Cardiac muscle cell (in vitro differentiated cells and primary cell): ENCODE data around the gene LGALS9. TPM values are rescaled to one million over a fixed set of nuclear protein-coding genes. Genes with fewer than 3 reads are reported as not detected.
"Not testable (repeated sequence)": the region's sequence is repeated elsewhere in the genome, so short reads cannot be mapped to it uniquely, and the experiment has no call there.

Experiments used
- DNase-seq, 2 donors: peaks; one replicate each; pipeline versions ENCODE4 v3.0.0 to v3.0.0-alpha.2; 2010 to 2017; ENCODE audit warnings: low read depth in 1 of 2, low spot score in 1 of 2
- H3K27ac ChIP-seq: fragments of 200-600 bp; sonication (generic); 2 replicates; pipeline ENCODE4 v1.5.1; 2016
- H3K27me3 ChIP-seq: fragments of 200-600 bp; sonication (generic); 2 replicates; pipeline ENCODE4 v1.6.0; 2016; ENCODE audit warnings: control low read depth
- H3K36me3 ChIP-seq: fragments of 200-600 bp; sonication (generic); 2 replicates; pipeline ENCODE4 v1.5.1; 2016; ENCODE audit warnings: control low read depth
- H3K4me1 ChIP-seq: fragments of 200-600 bp; sonication (generic); 2 replicates; pipeline ENCODE4 v1.8.1; 2017; ENCODE audit warnings: low read depth, mild to moderate bottlenecking, mixed run types
- H3K4me3 ChIP-seq: fragments of 200-600 bp; sonication (generic); 2 replicates; pipeline ENCODE4 v1.5.1; 2016; ENCODE audit warnings: mild to moderate bottlenecking
- H3K9me3 ChIP-seq: fragments of 200-600 bp; sonication (generic); 2 replicates; pipeline ENCODE4 v1.5.1; 2017; ENCODE audit warnings: low read depth, mild to moderate bottlenecking, control low read depth
- CTCF ChIP-seq: IDR thresholded peaks from 2 replicates; pipeline ENCODE4 v1.5.1; 2012; ENCODE audit warnings: low read depth, mild to moderate bottlenecking, low read length
- polyA plus RNA-seq: library from polyadenylated mRNA; unstranded; fragments of >200 nt; fragmentation: Nextera tagmentation; extraction: Ambion mirVana; gene quantifications from 2 replicates; pipeline ENCODE4 v1.2.1, GENCODE V29; 2016
- total RNA-seq: library from RNA; depleted of rRNA; stranded (reverse); fragments of >200 nt; gene quantifications from 2 replicates; pipeline ENCODE4 v1.2.3, GENCODE V29; 2016

Gene LGALS9
- total and polyA plus RNA-seq, 2 experiments from 2014 or later, result 0.46 to 0.63 TPM

GRCh38 chr17:27631411-27631760, 398 bp downstream of the LGALS9 start:
- no peak overlapping the region for H3K4me3 ChIP-seq
- H3K36me3 ChIP-seq, result no peaks in the 10 kb centered on the region
- TF ChIP-seq CTCF, result no peak
- no peak overlapping the region for H3K27ac ChIP-seq
- peaks cover 6% of the 10 kb centered on the region for H3K4me1 ChIP-seq
- no peak for DNase-seq
- H3K27me3 ChIP-seq, result no peaks in the 10 kb centered on the region
- no peaks in the 10 kb centered on the region for H3K9me3 ChIP-seq

GRCh38 chr17:27631897-27632725, 1.1 kb downstream of the LGALS9 start:
- no peak overlapping the region for H3K4me3 ChIP-seq
- no peak for TF ChIP-seq CTCF
- no peaks in the 10 kb centered on the region for H3K9me3 ChIP-seq
- peaks cover 6% of the 10 kb centered on the region for H3K4me1 ChIP-seq
- H3K36me3 ChIP-seq, result no peaks in the 10 kb centered on the region
- DNase-seq, result no peak
- peak overlapping the region; percentile 35 for H3K27ac ChIP-seq
- no peaks in the 10 kb centered on the region for H3K27me3 ChIP-seq

- not testable (repeated sequence) for H3K4me3 ChIP-seq, H3K36me3 ChIP-seq, H3K27me3 ChIP-seq, H3K4me1 ChIP-seq, H3K9me3 ChIP-seq
- H3K27ac ChIP-seq, result peak overlapping the region; percentile 35
- DNase-seq, result peak in 1 of 2 donors; percentile 92
Measured at GRCh38 chr17:27632766-27633165, 1.8 kb downstream of the LGALS9 start.

- DNase-seq, result peak in 1 of 2 donors; percentile 17
- TF ChIP-seq CTCF, result no peak
- H3K27ac ChIP-seq, result no peak overlapping the region
- H3K27me3 ChIP-seq, result no peaks in the 10 kb centered on the region
- H3K4me1 ChIP-seq, result peaks cover 6% of the 10 kb centered on the region
- no peaks in the 10 kb centered on the region for H3K9me3 ChIP-seq
- H3K4me3 ChIP-seq, result no peak overlapping the region
- no peaks in the 10 kb centered on the region for H3K36me3 ChIP-seq
Measured at GRCh38 chr17:27633312-27634025, 2.5 kb downstream of the LGALS9 start.

GRCh38 chr17:27634026-27634335, 3.0 kb downstream of the LGALS9 start:
- Histone ChIP-seq H3K4me1 (peaks cover 6% of the 10 kb centered on the region), H3K27me3 (no peaks in the 10 kb centered on the region), H3K36me3 (no peaks in the 10 kb centered on the region), H3K9me3 (no peaks in the 10 kb centered on the region), H3K4me3 (no peak overlapping the region), H3K27ac (no peak overlapping the region)
- DNase-seq, result no peak
- TF ChIP-seq CTCF, result no peak

GRCh38 chr17:27634776-27635175, 3.8 kb downstream of the LGALS9 start:
- no peak overlapping the region for H3K4me3 ChIP-seq
- no peaks in the 10 kb centered on the region for H3K9me3 ChIP-seq
- TF ChIP-seq CTCF, result no peak
- no peak for DNase-seq
- H3K27ac ChIP-seq, result no peak overlapping the region
- no peaks in the 10 kb centered on the region for H3K27me3 ChIP-seq
- H3K4me1 ChIP-seq, result peaks cover 6% of the 10 kb centered on the region
- H3K36me3 ChIP-seq, result no peaks in the 10 kb centered on the region
